Esophagus squamous epithelium (tissue), 4 donors: ENCODE measurements around the gene TARS1.

Experiments used
- CTCF ChIP-seq, 6 experiments: fragments of 450-650 bp in 4 of 6; fragments of 200-600 bp in 2 of 6; sonication (generic) in 2 of 6; IDR thresholded peaks; one replicate each; pipeline ENCODE4 v1.5.1; 2016 to 2019; ENCODE audit warnings: antibody characterized with exemption in 6 of 6, mild to moderate bottlenecking in 4 of 6, moderate library complexity in 4 of 6
- POLR2A ChIP-seq, 4 donors: fragments of 450-650 bp; IDR thresholded peaks; one replicate each; pipeline ENCODE4 v1.6.1; 2017; ENCODE audit warnings: antibody characterized with exemption in 4 of 4, mild to moderate bottlenecking in 4 of 4, moderate library complexity in 3 of 4

DNA sequence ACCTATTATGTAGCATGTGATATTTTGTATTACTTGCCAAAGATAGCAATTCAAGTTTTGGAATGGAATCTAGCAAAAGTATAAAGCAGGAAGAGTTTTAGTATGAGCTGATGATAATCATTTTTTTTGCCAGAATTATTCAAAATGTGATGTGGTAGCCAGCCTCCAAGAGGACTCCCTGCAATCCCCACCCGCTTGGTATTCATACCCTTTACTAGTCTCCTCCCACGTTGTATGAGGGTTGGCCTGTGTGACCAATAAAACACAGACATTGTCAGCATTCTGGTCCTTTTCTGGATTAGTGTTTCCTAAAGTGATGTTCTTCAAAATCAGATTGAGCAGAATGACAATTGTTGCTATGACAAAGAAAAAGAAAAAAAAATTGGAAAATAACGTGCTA lies 63.8 kb downstream of the TARS1 start:
- TF ChIP-seq CTCF (IDR thresholded peaks at IDR 0.05) (no peak), POLR2A (IDR thresholded peaks at IDR 0.05) (no peak)
